Tibial nerve (tissue), 4 donors: ENCODE results near the gene TBL1X. TPM values are rescaled to one million over a fixed set of nuclear protein-coding genes. Genes with fewer than 3 reads are reported as not detected.

Source experiments
- DNase-seq, 2 donors: peaks; one replicate each; pipeline ENCODE4 v3.0.0-alpha.2; 2019; ENCODE audit warnings: low spot score in 2 of 2
- H3K27ac ChIP-seq, 4 donors: fragments of 200-600 bp; sonication (generic) in 3 of 4; one replicate each; pipeline ENCODE4 v1.5.1; 2017 to 2019; ENCODE audit warnings: mild to moderate bottlenecking in 1 of 4
- H3K27me3 ChIP-seq, 2 donors: fragments of 200-600 bp; sonication (generic) in 1 of 2; one replicate each; pipeline versions ENCODE4 v1.5.1 to v1.6.0; 2017 to 2019
- H3K36me3 ChIP-seq, 3 donors: fragments of 200-600 bp; sonication (generic); one replicate each; pipeline ENCODE4 v1.5.1; 2018 to 2019
- H3K4me1 ChIP-seq, 4 donors: fragments of 200-600 bp; sonication (generic) in 3 of 4; one replicate each; pipeline ENCODE4 v1.5.1; 2017 to 2019
- H3K4me3 ChIP-seq, 4 donors: fragments of 200-600 bp; sonication (generic) in 3 of 4; one replicate each; pipeline ENCODE4 v1.5.1; 2017 to 2019; ENCODE audit warnings: mild to moderate bottlenecking in 1 of 4, moderate library complexity in 1 of 4
- H3K9me3 ChIP-seq, 4 donors: fragments of 200-600 bp; sonication (generic) in 3 of 4; one replicate each; pipeline ENCODE4 v1.5.1; 2017 to 2019
- CTCF ChIP-seq, 5 experiments: fragments of 200-600 bp in 3 of 5; fragments of 450-650 bp in 2 of 5; sonication (generic) in 3 of 5; IDR thresholded peaks; one replicate each; pipeline ENCODE4 v1.5.1; 2016 to 2019; ENCODE audit warnings: antibody characterized with exemption in 5 of 5, mild to moderate bottlenecking in 3 of 5, moderate library complexity in 2 of 5
- EP300 ChIP-seq, 2 donors: sonication (generic); formaldehyde crosslinking; IDR thresholded peaks; one replicate each; pipeline ENCODE4 v1.6.1; 2017; ENCODE audit warnings: antibody characterized with exemption in 2 of 2, mild to moderate bottlenecking in 1 of 2
- POLR2A ChIP-seq, 2 donors: fragments of 450-650 bp; IDR thresholded peaks; one replicate each; pipeline ENCODE4 v1.6.1; 2017; ENCODE audit warnings: antibody characterized with exemption in 2 of 2, mild to moderate bottlenecking in 2 of 2, moderate library complexity in 2 of 2
- WGBS, 2 donors: methylation state at CpG; one replicate each; pipeline ENCODE4 v1.1.5; 2018; 5-methylcytosine and 5-hydroxymethylcytosine counted together
- total RNA-seq, 4 donors: library from RNA; depleted of rRNA; stranded (reverse); fragments of >200 nt; gene quantifications; one replicate each; pipeline ENCODE4 v1.1.0, GENCODE V29; 2016

TBL1X gene
- total RNA-seq, 4 donors from 2014 or later, result 12.2 to 25.2 (median 19.5) TPM

GRCh38 chrX:9476810-9477575 is 12.1 kb downstream of the TBL1X start:
- no peak for TF ChIP-seq CTCF (IDR thresholded peaks at IDR 0.05)
- no peak for TF ChIP-seq EP300 (IDR thresholded peaks at IDR 0.05)
- TF ChIP-seq POLR2A (IDR thresholded peaks at IDR 0.05), result no peak
- Histone ChIP-seq H3K4me1 (no peaks in the 10 kb centered on the region), H3K9me3 (no peaks in the 10 kb centered on the region), H3K4me3 (no peak overlapping the region), H3K27ac (no peak overlapping the region), H3K36me3 (no peaks in the 10 kb centered on the region), H3K27me3 (no peaks in the 10 kb centered on the region)
- 53 to 79% methylated on average over 3 of the region's 3 CpGs for WGBS, 2 donors
- DNase-seq, result no peak

- H3K36me3 ChIP-seq, result no peaks in the 10 kb centered on the region
- no peak overlapping the region for H3K4me3 ChIP-seq
- H3K9me3 ChIP-seq, result no peaks in the 10 kb centered on the region
- no peak for DNase-seq
- no peak overlapping the region for H3K27ac ChIP-seq
- H3K27me3 ChIP-seq, result no peaks in the 10 kb centered on the region
- TF ChIP-seq CTCF (IDR thresholded peaks at IDR 0.05), result no peak
- no peak for TF ChIP-seq POLR2A (IDR thresholded peaks at IDR 0.05)
- TF ChIP-seq EP300 (IDR thresholded peaks at IDR 0.05), result no peak
- no peaks in the 10 kb centered on the region for H3K4me1 ChIP-seq
- 56 to 78% methylated on average over 2 of the region's 2 CpGs for WGBS, 2 donors
Measured at GRCh38 chrX:9482408-9482807, 17.6 kb downstream of the TBL1X start.

- Histone ChIP-seq H3K4me3 (no peak overlapping the region), H3K27ac (no peak overlapping the region), H3K9me3 (no peaks in the 10 kb centered on the region), H3K27me3 (no peaks in the 10 kb centered on the region), H3K4me1 (no peaks in the 10 kb centered on the region), H3K36me3 (no peaks in the 10 kb centered on the region)
- DNase-seq, result no peak
- TF ChIP-seq CTCF (IDR thresholded peaks at IDR 0.05) (no peak), POLR2A (IDR thresholded peaks at IDR 0.05) (no peak), EP300 (IDR thresholded peaks at IDR 0.05) (no peak)
- WGBS, 2 donors, result 48 to 50% methylated on average over 3 of the region's 3 CpGs
Measured at GRCh38 chrX:9482837-9483236, 18.0 kb downstream of the TBL1X start.

- H3K27me3 ChIP-seq, result no peaks in the 10 kb centered on the region
- no peak overlapping the region for H3K4me3 ChIP-seq
- WGBS, 2 donors, result 39 to 53% methylated on average over 6 of the region's 6 CpGs
- no peaks in the 10 kb centered on the region for H3K36me3 ChIP-seq
- TF ChIP-seq EP300 (IDR thresholded peaks at IDR 0.05), result no peak
- no peak for TF ChIP-seq POLR2A (IDR thresholded peaks at IDR 0.05)
- TF ChIP-seq CTCF (IDR thresholded peaks at IDR 0.05), result no peak
- no peak for DNase-seq
- no peaks in the 10 kb centered on the region for H3K9me3 ChIP-seq
- no peak overlapping the region for H3K27ac ChIP-seq
- no peaks in the 10 kb centered on the region for H3K4me1 ChIP-seq
Measured at GRCh38 chrX:9483376-9483775, 18.5 kb downstream of the TBL1X start.

- Histone ChIP-seq H3K27ac (no peak overlapping the region), H3K4me1 (no peaks in the 10 kb centered on the region), H3K4me3 (no peak overlapping the region), H3K27me3 (no peaks in the 10 kb centered on the region), H3K36me3 (no peaks in the 10 kb centered on the region), H3K9me3 (no peaks in the 10 kb centered on the region)
- WGBS, 2 donors, result 77 to 82% methylated on average over 3 of the region's 3 CpGs
- no peak for TF ChIP-seq CTCF (IDR thresholded peaks at IDR 0.05)
- no peak for TF ChIP-seq EP300 (IDR thresholded peaks at IDR 0.05)
- no peak for TF ChIP-seq POLR2A (IDR thresholded peaks at IDR 0.05)
- no peak for DNase-seq
Measured at GRCh38 chrX:9486786-9487387, 22.0 kb downstream of the TBL1X start.
